ENCODE results near the gene CLTCL1. TPM values are rescaled to one million over a fixed set of nuclear protein-coding genes. Genes with fewer than 3 reads are reported as not detected.
A peak's percentile ranks its signal among the peaks of the same experiment; 100 is the strongest.

CLTCL1 gene
- total and polyA plus RNA-seq, 9 of the 15 experiments (the other 6 are each of a cell fraction or from before 2014, with no cell fraction given): 1.1 to 11.7 (median 5.0) TPM

- TF ChIP-seq, protein P1, sequence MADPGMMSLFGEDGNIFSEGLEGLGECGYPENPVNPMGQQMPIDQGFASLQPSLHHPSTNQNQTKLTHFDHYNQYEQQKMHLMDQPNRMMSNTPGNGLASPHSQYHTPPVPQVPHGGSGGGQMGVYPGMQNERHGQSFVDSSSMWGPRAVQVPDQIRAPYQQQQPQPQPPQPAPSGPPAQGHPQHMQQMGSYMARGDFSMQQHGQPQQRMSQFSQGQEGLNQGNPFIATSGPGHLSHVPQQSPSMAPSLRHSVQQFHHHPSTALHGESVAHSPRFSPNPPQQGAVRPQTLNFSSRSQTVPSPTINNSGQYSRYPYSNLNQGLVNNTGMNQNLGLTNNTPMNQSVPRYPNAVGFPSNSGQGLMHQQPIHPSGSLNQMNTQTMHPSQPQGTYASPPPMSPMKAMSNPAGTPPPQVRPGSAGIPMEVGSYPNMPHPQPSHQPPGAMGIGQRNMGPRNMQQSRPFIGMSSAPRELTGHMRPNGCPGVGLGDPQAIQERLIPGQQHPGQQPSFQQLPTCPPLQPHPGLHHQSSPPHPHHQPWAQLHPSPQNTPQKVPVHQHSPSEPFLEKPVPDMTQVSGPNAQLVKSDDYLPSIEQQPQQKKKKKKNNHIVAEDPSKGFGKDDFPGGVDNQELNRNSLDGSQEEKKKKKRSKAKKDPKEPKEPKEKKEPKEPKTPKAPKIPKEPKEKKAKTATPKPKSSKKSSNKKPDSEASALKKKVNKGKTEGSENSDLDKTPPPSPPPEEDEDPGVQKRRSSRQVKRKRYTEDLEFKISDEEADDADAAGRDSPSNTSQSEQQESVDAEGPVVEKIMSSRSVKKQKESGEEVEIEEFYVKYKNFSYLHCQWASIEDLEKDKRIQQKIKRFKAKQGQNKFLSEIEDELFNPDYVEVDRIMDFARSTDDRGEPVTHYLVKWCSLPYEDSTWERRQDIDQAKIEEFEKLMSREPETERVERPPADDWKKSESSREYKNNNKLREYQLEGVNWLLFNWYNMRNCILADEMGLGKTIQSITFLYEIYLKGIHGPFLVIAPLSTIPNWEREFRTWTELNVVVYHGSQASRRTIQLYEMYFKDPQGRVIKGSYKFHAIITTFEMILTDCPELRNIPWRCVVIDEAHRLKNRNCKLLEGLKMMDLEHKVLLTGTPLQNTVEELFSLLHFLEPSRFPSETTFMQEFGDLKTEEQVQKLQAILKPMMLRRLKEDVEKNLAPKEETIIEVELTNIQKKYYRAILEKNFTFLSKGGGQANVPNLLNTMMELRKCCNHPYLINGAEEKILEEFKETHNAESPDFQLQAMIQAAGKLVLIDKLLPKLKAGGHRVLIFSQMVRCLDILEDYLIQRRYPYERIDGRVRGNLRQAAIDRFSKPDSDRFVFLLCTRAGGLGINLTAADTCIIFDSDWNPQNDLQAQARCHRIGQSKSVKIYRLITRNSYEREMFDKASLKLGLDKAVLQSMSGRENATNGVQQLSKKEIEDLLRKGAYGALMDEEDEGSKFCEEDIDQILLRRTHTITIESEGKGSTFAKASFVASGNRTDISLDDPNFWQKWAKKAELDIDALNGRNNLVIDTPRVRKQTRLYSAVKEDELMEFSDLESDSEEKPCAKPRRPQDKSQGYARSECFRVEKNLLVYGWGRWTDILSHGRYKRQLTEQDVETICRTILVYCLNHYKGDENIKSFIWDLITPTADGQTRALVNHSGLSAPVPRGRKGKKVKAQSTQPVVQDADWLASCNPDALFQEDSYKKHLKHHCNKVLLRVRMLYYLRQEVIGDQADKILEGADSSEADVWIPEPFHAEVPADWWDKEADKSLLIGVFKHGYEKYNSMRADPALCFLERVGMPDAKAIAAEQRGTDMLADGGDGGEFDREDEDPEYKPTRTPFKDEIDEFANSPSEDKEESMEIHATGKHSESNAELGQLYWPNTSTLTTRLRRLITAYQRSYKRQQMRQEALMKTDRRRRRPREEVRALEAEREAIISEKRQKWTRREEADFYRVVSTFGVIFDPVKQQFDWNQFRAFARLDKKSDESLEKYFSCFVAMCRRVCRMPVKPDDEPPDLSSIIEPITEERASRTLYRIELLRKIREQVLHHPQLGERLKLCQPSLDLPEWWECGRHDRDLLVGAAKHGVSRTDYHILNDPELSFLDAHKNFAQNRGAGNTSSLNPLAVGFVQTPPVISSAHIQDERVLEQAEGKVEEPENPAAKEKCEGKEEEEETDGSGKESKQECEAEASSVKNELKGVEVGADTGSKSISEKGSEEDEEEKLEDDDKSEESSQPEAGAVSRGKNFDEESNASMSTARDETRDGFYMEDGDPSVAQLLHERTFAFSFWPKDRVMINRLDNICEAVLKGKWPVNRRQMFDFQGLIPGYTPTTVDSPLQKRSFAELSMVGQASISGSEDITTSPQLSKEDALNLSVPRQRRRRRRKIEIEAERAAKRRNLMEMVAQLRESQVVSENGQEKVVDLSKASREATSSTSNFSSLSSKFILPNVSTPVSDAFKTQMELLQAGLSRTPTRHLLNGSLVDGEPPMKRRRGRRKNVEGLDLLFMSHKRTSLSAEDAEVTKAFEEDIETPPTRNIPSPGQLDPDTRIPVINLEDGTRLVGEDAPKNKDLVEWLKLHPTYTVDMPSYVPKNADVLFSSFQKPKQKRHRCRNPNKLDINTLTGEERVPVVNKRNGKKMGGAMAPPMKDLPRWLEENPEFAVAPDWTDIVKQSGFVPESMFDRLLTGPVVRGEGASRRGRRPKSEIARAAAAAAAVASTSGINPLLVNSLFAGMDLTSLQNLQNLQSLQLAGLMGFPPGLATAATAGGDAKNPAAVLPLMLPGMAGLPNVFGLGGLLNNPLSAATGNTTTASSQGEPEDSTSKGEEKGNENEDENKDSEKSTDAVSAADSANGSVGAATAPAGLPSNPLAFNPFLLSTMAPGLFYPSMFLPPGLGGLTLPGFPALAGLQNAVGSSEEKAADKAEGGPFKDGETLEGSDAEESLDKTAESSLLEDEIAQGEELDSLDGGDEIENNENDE (IDR thresholded peaks at IDR 0.05; ENCODE audit: low read depth, low read length): peak; percentile 60
- TF ChIP-seq SNIP1 (IDR thresholded peaks at IDR 0.05; ENCODE audit: low read depth) (no peak), KDM1A (IDR thresholded peaks at IDR 0.05) (no peak), ZNF408 (CRISPR knock-in tag; IDR thresholded peaks at IDR 0.05; ENCODE audit: low read depth) (peak; percentile 47; the same call in 1 of the 2 replicates), ILK (tag; IDR thresholded peaks at IDR 0.05; ENCODE audit: borderline replicate concordance, low read depth) (no peak), ZNF140 (CRISPR knock-in tag; IDR thresholded peaks at IDR 0.05) (no peak), ZNF431 (CRISPR knock-in tag; IDR thresholded peaks at IDR 0.05) (no peak), U2AF1 (optimal IDR thresholded peaks at IDR 0.05; ENCODE audit: low read depth, low read length) (no peak)
- TF ChIP-seq, protein P2, sequence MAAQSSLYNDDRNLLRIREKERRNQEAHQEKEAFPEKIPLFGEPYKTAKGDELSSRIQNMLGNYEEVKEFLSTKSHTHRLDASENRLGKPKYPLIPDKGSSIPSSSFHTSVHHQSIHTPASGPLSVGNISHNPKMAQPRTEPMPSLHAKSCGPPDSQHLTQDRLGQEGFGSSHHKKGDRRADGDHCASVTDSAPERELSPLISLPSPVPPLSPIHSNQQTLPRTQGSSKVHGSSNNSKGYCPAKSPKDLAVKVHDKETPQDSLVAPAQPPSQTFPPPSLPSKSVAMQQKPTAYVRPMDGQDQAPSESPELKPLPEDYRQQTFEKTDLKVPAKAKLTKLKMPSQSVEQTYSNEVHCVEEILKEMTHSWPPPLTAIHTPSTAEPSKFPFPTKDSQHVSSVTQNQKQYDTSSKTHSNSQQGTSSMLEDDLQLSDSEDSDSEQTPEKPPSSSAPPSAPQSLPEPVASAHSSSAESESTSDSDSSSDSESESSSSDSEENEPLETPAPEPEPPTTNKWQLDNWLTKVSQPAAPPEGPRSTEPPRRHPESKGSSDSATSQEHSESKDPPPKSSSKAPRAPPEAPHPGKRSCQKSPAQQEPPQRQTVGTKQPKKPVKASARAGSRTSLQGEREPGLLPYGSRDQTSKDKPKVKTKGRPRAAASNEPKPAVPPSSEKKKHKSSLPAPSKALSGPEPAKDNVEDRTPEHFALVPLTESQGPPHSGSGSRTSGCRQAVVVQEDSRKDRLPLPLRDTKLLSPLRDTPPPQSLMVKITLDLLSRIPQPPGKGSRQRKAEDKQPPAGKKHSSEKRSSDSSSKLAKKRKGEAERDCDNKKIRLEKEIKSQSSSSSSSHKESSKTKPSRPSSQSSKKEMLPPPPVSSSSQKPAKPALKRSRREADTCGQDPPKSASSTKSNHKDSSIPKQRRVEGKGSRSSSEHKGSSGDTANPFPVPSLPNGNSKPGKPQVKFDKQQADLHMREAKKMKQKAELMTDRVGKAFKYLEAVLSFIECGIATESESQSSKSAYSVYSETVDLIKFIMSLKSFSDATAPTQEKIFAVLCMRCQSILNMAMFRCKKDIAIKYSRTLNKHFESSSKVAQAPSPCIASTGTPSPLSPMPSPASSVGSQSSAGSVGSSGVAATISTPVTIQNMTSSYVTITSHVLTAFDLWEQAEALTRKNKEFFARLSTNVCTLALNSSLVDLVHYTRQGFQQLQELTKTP (IDR thresholded peaks at IDR 0.05; ENCODE audit: low read depth in 1 of 2, partially characterized antibody in 2 of 2): no peak
These were observed 153.9 kb downstream of the CLTCL1 start (continued) for GRCh38 chr22:19137384-19138216.
